ENCODE measurements around the gene SUPT3H. TPM values are rescaled to one million over a fixed set of nuclear protein-coding genes. Genes with fewer than 3 reads are reported as not detected.

The SUPT3H gene
- total RNA-seq, 1 experiment from 2014 or later, result 3.6 TPM

GRCh38 chr6:45424451-45424861 lies 46.7 kb upstream of the SUPT3H start:
- Histone ChIP-seq H3K4me3 (ENCODE audit: low read length) (peak overlapping the region; percentile 93), H3K27ac (ENCODE audit: low read length) (no peak overlapping the region), H3K79me2 (ENCODE audit: low read length) (peaks cover 90% of the 10 kb centered on the region), H3K4me2 (ENCODE audit: low read length) (peak overlapping the region; percentile 95), H3K9me3 (ENCODE audit: low read length) (no peaks in the 10 kb centered on the region), H4K20me1 (ENCODE audit: low read length) (no peaks in the 10 kb centered on the region), H3K27me3 (ENCODE audit: low read length) (no peaks in the 10 kb centered on the region), H2AFZ (ENCODE audit: low read length) (no peak overlapping the region), H3K36me3 (ENCODE audit: low read depth, low read length) (no peaks in the 10 kb centered on the region), H3F3A (ENCODE audit: low read length, unreplicated experiment) (no peaks in the 10 kb centered on the region), H3K4me1 (ENCODE audit: insufficient read depth, low read length) (peaks cover 26% of the 10 kb centered on the region), H3K9me2 (replicated peaks; ENCODE audit: low read length) (no peaks in the 10 kb centered on the region), H3K9ac (ENCODE audit: low read length) (peak overlapping the region; percentile 91)
- TF ChIP-seq EZH2 (IDR thresholded peaks at IDR 0.05; ENCODE audit: low read length, unreplicated experiment), result no peak
- no peak for TF ChIP-seq EZH2phosphoT487 (IDR thresholded peaks at IDR 0.05; ENCODE audit: borderline replicate concordance, low read length)
- CTCF ChIA-PET, result no interaction called here
- DNase-seq (no peak), ATAC-seq (no peak)
- intact Hi-C loops (cut with micrococcal nuclease), result loop anchor here (5.0 kb wide), 1 partner anchor 233 kb away; no protein-coding TSS in a partner anchor
- no TSS peak for BruUV-seq (replicated peaks)
- POLR2A ChIA-PET (ENCODE audit: unreplicated experiment), result no interaction called here

GRCh38 chr6:45423824-45424450 lies 46.2 kb upstream of the SUPT3H start:
- no peaks in the 10 kb centered on the region for H3K9me2 ChIP-seq (replicated peaks; ENCODE audit: low read length)
- ChIA-PET POLR2A (ENCODE audit: unreplicated experiment) (no interaction called here), CTCF (interaction anchor here (0.5 kb wide), 1 partner anchor 140 kb away, joined by 3 read pairs; no protein-coding TSS in a partner anchor)

More at GRCh38 chr6:45423824-45424450, 46.2 kb upstream of the SUPT3H start:
- Histone ChIP-seq H4K20me1 (ENCODE audit: low read length) (no peaks in the 10 kb centered on the region), H3K4me3 (ENCODE audit: low read length) (peak overlapping the region; percentile 93), H3K27ac (ENCODE audit: low read length) (peak overlapping the region; percentile 73), H3K9me3 (ENCODE audit: low read length) (no peaks in the 10 kb centered on the region), H3K4me1 (ENCODE audit: insufficient read depth, low read length) (peaks cover 30% of the 10 kb centered on the region), H3K4me2 (ENCODE audit: low read length) (peak overlapping the region; percentile 95), H3K36me3 (ENCODE audit: low read depth, low read length) (no peaks in the 10 kb centered on the region), H2AFZ (ENCODE audit: low read length) (peak overlapping the region; percentile 83; the same call in 1 of the 2 replicates), H3K9ac (ENCODE audit: low read length) (peak overlapping the region; percentile 91), H3K79me2 (ENCODE audit: low read length) (peaks cover 88% of the 10 kb centered on the region), H3K27me3 (ENCODE audit: low read length) (no peaks in the 10 kb centered on the region), H3F3A (ENCODE audit: low read length, unreplicated experiment) (no peaks in the 10 kb centered on the region)
- TF ChIP-seq CTCF (conservative IDR thresholded peaks at IDR 0.05; ENCODE audit: low read depth, low read length) (no peak), EZH2phosphoT487 (IDR thresholded peaks at IDR 0.05; ENCODE audit: borderline replicate concordance, low read length) (no peak), EZH2 (IDR thresholded peaks at IDR 0.05; ENCODE audit: low read length, unreplicated experiment) (no peak)
- DNase-seq (peak; percentile 36), ATAC-seq (no peak)
- intact Hi-C loops (cut with micrococcal nuclease), result loop anchor here (2.0 to 5.0 kb wide), 2 partner anchors 183 to 233 kb away; no protein-coding TSS in a partner anchor
- BruUV-seq (replicated peaks), result TSS peak; percentile 14

Measured in PC-3 (cell line).